Left lung (tissue), 10 donors: ENCODE measurements around the gene PLEKHA5. TPM values are rescaled to one million over a fixed set of nuclear protein-coding genes. Genes with fewer than 3 reads are reported as not detected.

Source experiments
- ATAC-seq: fragments of 200-7000 bp; cut with Tn5 transposase; one replicate; pipeline ENCODE4 v1.9.1; 2020; ENCODE audit warnings: moderate library complexity
- DNase-seq, 4 donors: peaks; one replicate each; pipeline ENCODE4 v3.0.0-alpha.2; 2013 to 2020
- H3K27ac ChIP-seq, 2 donors: fragments of 200-600 bp; sonication (generic) in 1 of 2; one replicate each; pipeline versions ENCODE4 v1.5.0 to v1.8.0; 2020 to 2021
- H3K27me3 ChIP-seq, 2 donors: fragments of 200-600 bp; sonication (generic) in 1 of 2; one replicate each; pipeline versions ENCODE4 v1.5.0 to v1.8.0; 2020 to 2021
- H3K36me3 ChIP-seq, 2 donors: fragments of 200-600 bp; sonication (generic) in 1 of 2; one replicate each; pipeline versions ENCODE4 v1.5.0 to v1.8.0; 2020 to 2021
- H3K4me1 ChIP-seq, 2 donors: fragments of 200-600 bp; one replicate each; pipeline ENCODE4 v1.8.0; 2021
- H3K4me3 ChIP-seq, 2 donors: fragments of 200-600 bp; sonication (generic) in 1 of 2; one replicate each; pipeline versions ENCODE4 v1.5.0 to v1.8.0; 2020 to 2021; ENCODE audit warnings: mild to moderate bottlenecking in 1 of 2
- H3K9me3 ChIP-seq, 2 donors: fragments of 200-600 bp; sonication (generic) in 1 of 2; one replicate each; pipeline versions ENCODE4 v1.5.0 to v1.8.0; 2020 to 2021
- intact Hi-C, 2 donors: fragments of 100-400 bp; cut with DNase I; formaldehyde crosslinking; loops; one replicate each; pipeline versions ENCODE4 v1.11.2 to v1.14.2; 2022
- polyA plus RNA-seq, 6 donors: library from polyadenylated mRNA; unstranded; fragments of 120-200 nt; gene quantifications; one replicate each; pipeline ENCODE4 v1.2.1, GENCODE V29; 2013; ENCODE audit not compliant: insufficient read length in 6 of 6
- total RNA-seq, 2 donors: library from RNA; stranded (reverse); fragmentation: NEBNext Ultra II Directional; extraction: Animal tissue kit (Norgen Biotek cat#: 25700); gene quantifications; one replicate each; pipeline ENCODE4 v1.2.1, GENCODE V29; 2021
- TF ChIP-seq, protein P1 (sequence below), 2 donors: fragments of 200-600 bp; sonication (generic) in 1 of 2; IDR thresholded peaks; one replicate each; pipeline versions ENCODE4 v1.5.0 to v1.8.0; 2021; ENCODE audit warnings: antibody characterized with exemption in 2 of 2
- donor health status: DM: no; HTN: yes; CAD: no.
- donor health status: DM: no; HTN: no; CAD: no.

PLEKHA5 gene
- total and polyA plus RNA-seq, 8 donors: 20.4 to 43.6 (median 38.0) TPM

DNA sequence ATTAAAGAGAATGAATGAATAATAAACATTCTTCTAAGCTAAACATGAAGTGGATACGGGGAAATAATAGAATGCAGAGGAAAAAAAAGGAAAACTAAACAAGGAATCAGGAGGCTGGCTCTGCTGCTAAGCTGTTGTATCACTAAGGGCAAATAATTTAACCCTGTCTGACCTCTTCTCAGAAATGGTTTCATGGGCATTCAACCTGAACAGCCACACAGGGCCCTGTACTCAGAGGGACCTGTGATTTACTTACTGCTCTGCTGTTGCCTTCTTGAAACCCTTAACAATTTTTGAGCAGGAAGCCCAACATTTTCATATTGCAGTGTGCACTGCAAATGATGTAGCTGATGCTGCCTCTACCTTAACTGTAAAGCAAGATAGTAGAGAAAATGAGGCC is 14.2 kb upstream of the PLEKHA5 start:
- ATAC-seq (no peak), DNase-seq (no peak)
- no peaks in the 10 kb centered on the region for H3K27me3 ChIP-seq
- intact Hi-C loops: no loop called here
- TF ChIP-seq, protein P1, sequence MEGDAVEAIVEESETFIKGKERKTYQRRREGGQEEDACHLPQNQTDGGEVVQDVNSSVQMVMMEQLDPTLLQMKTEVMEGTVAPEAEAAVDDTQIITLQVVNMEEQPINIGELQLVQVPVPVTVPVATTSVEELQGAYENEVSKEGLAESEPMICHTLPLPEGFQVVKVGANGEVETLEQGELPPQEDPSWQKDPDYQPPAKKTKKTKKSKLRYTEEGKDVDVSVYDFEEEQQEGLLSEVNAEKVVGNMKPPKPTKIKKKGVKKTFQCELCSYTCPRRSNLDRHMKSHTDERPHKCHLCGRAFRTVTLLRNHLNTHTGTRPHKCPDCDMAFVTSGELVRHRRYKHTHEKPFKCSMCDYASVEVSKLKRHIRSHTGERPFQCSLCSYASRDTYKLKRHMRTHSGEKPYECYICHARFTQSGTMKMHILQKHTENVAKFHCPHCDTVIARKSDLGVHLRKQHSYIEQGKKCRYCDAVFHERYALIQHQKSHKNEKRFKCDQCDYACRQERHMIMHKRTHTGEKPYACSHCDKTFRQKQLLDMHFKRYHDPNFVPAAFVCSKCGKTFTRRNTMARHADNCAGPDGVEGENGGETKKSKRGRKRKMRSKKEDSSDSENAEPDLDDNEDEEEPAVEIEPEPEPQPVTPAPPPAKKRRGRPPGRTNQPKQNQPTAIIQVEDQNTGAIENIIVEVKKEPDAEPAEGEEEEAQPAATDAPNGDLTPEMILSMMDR (IDR thresholded peaks at IDR 0.05): no peak
- H3K9me3 ChIP-seq: no peaks in the 10 kb centered on the region
- no peak overlapping the region for H3K4me3 ChIP-seq
- H3K27ac ChIP-seq: no peak overlapping the region
- H3K4me1 ChIP-seq: no peaks in the 10 kb centered on the region
- no peaks in the 10 kb centered on the region for H3K36me3 ChIP-seq

DNA sequence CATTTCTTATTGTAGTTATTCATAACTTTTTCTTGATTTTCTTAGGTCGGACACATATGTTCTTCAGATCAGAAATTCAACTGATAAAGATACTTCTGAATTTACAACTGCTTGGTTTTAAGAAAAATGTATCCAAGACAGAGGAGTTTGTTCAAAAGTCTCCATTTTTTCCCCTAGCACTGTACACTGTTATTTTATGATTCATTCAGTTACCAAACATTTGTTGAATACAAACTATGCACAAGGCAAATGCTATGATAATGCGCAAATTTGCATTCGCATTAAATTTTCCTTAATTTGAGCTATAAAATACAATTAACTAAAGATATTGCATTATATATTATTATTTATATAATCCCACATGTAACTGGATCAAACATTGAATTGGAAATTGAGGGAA is 10.1 kb upstream of the PLEKHA5 start:
- intact Hi-C loops: no loop called here
- Histone ChIP-seq H3K4me3 (no peak overlapping the region), H3K27me3 (no peaks in the 10 kb centered on the region), H3K9me3 (no peaks in the 10 kb centered on the region), H3K4me1 (no peaks in the 10 kb centered on the region), H3K27ac (no peak overlapping the region), H3K36me3 (no peaks in the 10 kb centered on the region)
- DNase-seq (no peak), ATAC-seq (no peak)
- TF ChIP-seq, protein P1 (IDR thresholded peaks at IDR 0.05): no peak

DNA sequence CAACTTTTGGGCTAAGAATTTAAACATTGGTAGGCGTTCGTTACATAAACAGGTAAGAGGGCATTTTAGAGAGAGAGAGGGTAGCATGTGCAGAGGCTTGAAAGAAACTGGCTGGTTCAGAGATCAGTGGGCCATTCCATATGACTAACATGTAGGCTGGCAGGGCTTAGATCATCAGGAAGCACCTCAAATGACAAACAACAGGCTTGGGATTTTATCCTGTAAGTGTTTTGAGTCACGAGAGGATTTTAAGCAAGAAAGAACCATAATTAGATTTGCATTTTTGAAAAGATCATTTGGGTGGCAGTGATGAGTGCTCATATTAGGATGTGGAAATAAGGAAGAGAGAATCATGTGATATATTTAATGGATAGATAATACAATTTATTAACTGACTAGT is 8.7 kb upstream of the PLEKHA5 start:
- Histone ChIP-seq H3K36me3 (no peaks in the 10 kb centered on the region), H3K4me1 (no peaks in the 10 kb centered on the region), H3K4me3 (no peak overlapping the region), H3K27ac (no peak overlapping the region), H3K9me3 (no peaks in the 10 kb centered on the region), H3K27me3 (no peaks in the 10 kb centered on the region)
- TF ChIP-seq, protein P1 (IDR thresholded peaks at IDR 0.05): no peak
- no peak for DNase-seq
- intact Hi-C loops: no loop called here
- ATAC-seq: no peak

DNA sequence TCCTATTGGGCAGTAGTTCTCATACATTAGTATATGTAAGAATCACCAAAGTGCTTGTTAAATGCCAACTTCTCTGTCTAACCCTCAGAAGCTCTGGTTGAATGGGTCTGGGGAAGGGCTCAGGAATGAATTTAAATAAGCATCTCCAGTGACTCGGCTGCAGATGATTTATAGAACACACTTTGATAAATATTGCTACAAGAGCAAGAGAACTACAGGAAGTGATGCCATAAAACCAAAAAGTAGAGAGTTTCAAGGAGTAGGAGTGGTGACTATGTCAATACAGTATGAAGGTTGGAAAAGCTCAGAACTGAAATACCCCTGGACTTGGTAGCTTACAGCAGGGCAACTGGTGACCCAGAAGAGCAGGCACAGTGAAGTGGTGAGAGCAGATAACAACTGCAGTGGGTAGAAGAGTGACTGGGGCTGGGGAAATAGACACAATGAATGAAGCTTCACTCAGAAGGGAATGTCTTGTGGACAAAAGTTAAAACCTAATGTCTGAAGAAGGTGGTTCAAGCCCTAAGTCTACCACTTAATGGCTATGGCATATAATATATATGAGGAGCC is 8.0 kb upstream of the PLEKHA5 start:
- intact Hi-C loops: no loop called here
- Histone ChIP-seq H3K27ac (no peak overlapping the region), H3K27me3 (no peaks in the 10 kb centered on the region), H3K9me3 (no peaks in the 10 kb centered on the region), H3K4me3 (no peak overlapping the region), H3K36me3 (no peaks in the 10 kb centered on the region), H3K4me1 (no peaks in the 10 kb centered on the region)
- no peak for DNase-seq
- no peak for ATAC-seq
- TF ChIP-seq, protein P1 (IDR thresholded peaks at IDR 0.05): no peak

DNA sequence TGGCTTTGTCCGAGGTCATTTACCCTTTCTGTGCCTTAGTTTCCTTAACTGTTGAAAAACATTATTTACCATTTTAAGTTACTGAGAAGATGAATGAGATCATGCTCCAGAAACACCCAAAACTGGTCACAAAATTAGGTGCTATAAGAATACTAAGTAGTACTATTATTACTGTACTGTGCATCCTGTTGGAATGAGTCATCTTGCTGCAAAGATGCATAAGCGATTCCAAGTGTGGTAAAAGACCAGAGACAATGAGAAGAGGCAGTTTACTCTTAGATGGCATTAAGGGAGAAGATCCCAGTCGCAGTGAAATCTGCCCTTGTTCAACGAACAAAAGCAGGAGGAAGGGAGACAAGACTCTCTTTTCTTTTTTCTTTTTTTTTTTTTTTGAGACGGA is 4.2 kb upstream of the PLEKHA5 start:
- Histone ChIP-seq H3K4me3 (no peak overlapping the region), H3K27me3 (peaks cover 0 to 8% of the 10 kb centered on the region in 2 donors), H3K9me3 (peaks cover 0 to 17% of the 10 kb centered on the region in 2 donors), H3K4me1 (no peaks in the 10 kb centered on the region), H3K36me3 (no peaks in the 10 kb centered on the region), H3K27ac (no peak overlapping the region)
- intact Hi-C loops: no loop called here
- TF ChIP-seq, protein P1 (IDR thresholded peaks at IDR 0.05): no peak
- ATAC-seq (no peak), DNase-seq (no peak)
